Neural progenitor cell (in vitro differentiated cells): Measurements from ENCODE around the gene CFAP69. TPM values are rescaled to one million over a fixed set of nuclear protein-coding genes. Genes with fewer than 3 reads are reported as not detected.

Source experiments
- DNase-seq: peaks from one replicate; pipeline ENCODE4 v3.0.0-alpha.2; 2016; ENCODE audit warnings: low spot score
- H2AFZ ChIP-seq: fragments of 200-600 bp; sonication (generic); replicated peaks from 2 replicates; pipeline ENCODE4 v1.6.1; 2016; ENCODE audit warnings: antibody characterized with exemption
- H3F3A ChIP-seq: fragments of 200-600 bp; sonication (generic); 2 replicates; pipeline ENCODE4 v1.6.1; 2016; ENCODE audit warnings: antibody characterized with exemption, low read depth
- H3K27ac ChIP-seq: fragments of 200-600 bp; sonication (generic); 2 replicates; pipeline ENCODE4 v1.5.1; 2016; ENCODE audit warnings: mild to moderate bottlenecking
- H3K27me3 ChIP-seq: fragments of 200-600 bp; sonication (generic); 2 replicates; pipeline ENCODE4 v1.6.1; 2016; ENCODE audit warnings: mild to moderate bottlenecking, moderate library complexity
- H3K36me3 ChIP-seq: fragments of 200-600 bp; sonication (generic); 2 replicates; pipeline ENCODE4 v1.5.1; 2016
- H3K4me1 ChIP-seq: fragments of 200-600 bp; sonication (generic); 2 replicates; pipeline ENCODE4 v1.6.1; 2016; ENCODE audit warnings: mixed run types
- H3K4me2 ChIP-seq: fragments of 200-600 bp; sonication (generic); 2 replicates; pipeline ENCODE4 v1.6.1; 2016
- H3K4me3 ChIP-seq: fragments of 200-600 bp; sonication (generic); 2 replicates; pipeline ENCODE4 v1.5.1; 2016
- H3K79me2 ChIP-seq: fragments of 200-600 bp; sonication (generic); 2 replicates; pipeline ENCODE4 v1.6.1; 2016; ENCODE audit warnings: low read depth
- H3K9ac ChIP-seq: fragments of 200-600 bp; sonication (generic); 2 replicates; pipeline ENCODE4 v1.6.1; 2016
- H3K9me3 ChIP-seq: fragments of 200-600 bp; sonication (generic); 2 replicates; pipeline ENCODE4 v1.5.1; 2016; ENCODE audit warnings: low read depth
- H4K20me1 ChIP-seq: fragments of 200-600 bp; sonication (generic); 2 replicates; pipeline ENCODE4 v1.6.1; 2016; ENCODE audit warnings: low read depth
- H3K27ac Mint-ChIP-seq: 3 replicates; pipeline ENCODE4 v1.8.0; 2021; ENCODE audit warnings: mixed read lengths
- H3K27me3 Mint-ChIP-seq: 2 replicates; pipeline ENCODE4 v1.8.0; 2022; ENCODE audit warnings: low read depth, mild to moderate bottlenecking, inconsistent platforms, moderate library complexity, mixed read lengths; ENCODE audit not compliant: insufficient read depth
- H3K36me3 Mint-ChIP-seq: 3 replicates; pipeline ENCODE4 v1.8.0; 2021; ENCODE audit warnings: mixed read lengths
- H3K4me1 Mint-ChIP-seq: 3 replicates; pipeline ENCODE4 v1.8.0; 2021; ENCODE audit warnings: mixed read lengths
- H3K4me3 Mint-ChIP-seq: 3 replicates; pipeline ENCODE4 v1.8.0; 2021; ENCODE audit warnings: mild to moderate bottlenecking, moderate library complexity, mixed read lengths
- H3K9me3 Mint-ChIP-seq: 3 replicates; pipeline ENCODE4 v1.8.0; 2020; ENCODE audit warnings: mixed read lengths
- CTCF ChIP-seq: fragments of 200-600 bp; sonication (generic); IDR thresholded peaks from 2 replicates; pipeline ENCODE4 v1.5.1; 2017; ENCODE audit warnings: antibody characterized with exemption, mild to moderate bottlenecking
- EZH2 ChIP-seq: fragments of 200-600 bp; sonication (generic); IDR thresholded peaks from 2 replicates; pipeline ENCODE4 v1.6.1; 2017; ENCODE audit warnings: antibody characterized with exemption, mild to moderate bottlenecking, moderate library complexity
- EZH2phosphoT487 ChIP-seq: fragments of 200-600 bp; sonication (generic); IDR thresholded peaks from 2 replicates; pipeline ENCODE4 v1.6.1; 2017; ENCODE audit warnings: antibody characterized with exemption
- total RNA-seq: library from RNA; depleted of rRNA; stranded (reverse); fragments of >200 nt; gene quantifications from 2 replicates; pipeline ENCODE4 v1.2.3, GENCODE V29; 2015; ENCODE audit warnings: low replicate concordance

The CFAP69 gene
- total RNA-seq, 1 donor from 2014 or later = 4.8 TPM

DNA sequence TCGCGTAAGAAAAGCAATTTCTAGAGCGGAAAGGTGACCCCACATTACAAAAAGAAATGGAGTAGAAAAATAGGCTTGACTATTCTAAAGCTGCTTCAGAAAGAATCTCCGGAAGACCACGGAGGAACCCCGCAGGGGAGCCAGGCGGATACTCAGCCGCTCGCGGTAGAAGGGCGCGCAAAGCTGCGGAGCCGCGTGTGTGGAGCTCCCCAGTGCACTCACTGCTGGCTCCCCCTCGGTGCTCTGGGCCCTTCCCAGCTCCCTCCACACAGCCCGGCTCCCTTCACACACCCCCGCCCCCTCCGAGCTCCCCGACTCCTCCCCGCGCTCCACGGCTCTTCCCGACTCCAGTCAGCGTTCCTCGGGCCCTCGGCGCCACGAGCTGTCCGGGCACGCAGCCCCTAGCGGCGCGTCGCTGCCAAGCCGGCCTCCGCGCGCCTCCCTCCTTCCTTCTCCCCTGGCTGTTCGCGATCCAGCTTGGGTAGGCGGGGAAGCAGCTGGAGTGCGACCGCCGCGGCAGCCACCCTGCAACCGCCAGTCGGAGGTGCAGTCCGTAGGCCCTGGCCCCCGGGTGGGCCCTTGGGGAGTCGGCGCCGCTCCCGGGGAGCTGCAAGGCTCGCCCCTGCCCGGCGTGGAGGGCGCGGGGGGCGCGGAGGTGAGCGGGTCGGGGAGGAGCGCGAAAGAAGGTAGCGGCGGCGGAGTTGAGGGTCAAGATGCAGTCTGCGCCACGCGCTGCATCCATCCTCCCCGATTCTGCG is 33.4 kb upstream of the CFAP69 start, which contains the start of gene STEAP2:
Gene STEAP2, plus strand, starts transcription at position 350 of the 758 bp plus-strand sequence. CDS start 13,343 bp downstream, outside the sequence.
- peak; percentile 70 for TF ChIP-seq CTCF
- peak; percentile 38 for TF ChIP-seq EZH2
- peak; percentile 4 for TF ChIP-seq EZH2phosphoT487
- Histone ChIP-seq H3K79me2 (peaks cover 9% of the 10 kb centered on the region), H3K4me2 (peak within 1 kb of the TSS; percentile 81), H3K36me3 (no peaks in the 10 kb centered on the region), H3K9me3 (no peaks in the 10 kb centered on the region), H3K4me3 (peak within 1 kb of the TSS; percentile 79), H3K9ac (peak within 1 kb of the TSS; percentile 13), H2AFZ (peak within 1 kb of the TSS; percentile 89), H3K27ac (no peak within 1 kb of the TSS), H3K27me3 (peaks cover 20% of the 10 kb centered on the region), H3F3A (peaks cover 4% of the 10 kb centered on the region), H3K4me1 (peaks cover 20% of the 10 kb centered on the region), H4K20me1 (no peaks in the 10 kb centered on the region)
- peak within 1 kb of the TSS; percentile 86 for H3K4me3 Mint-ChIP-seq
- H3K4me1 Mint-ChIP-seq = peaks cover 12% of the 10 kb centered on the region
- H3K36me3 Mint-ChIP-seq = no peaks in the 10 kb centered on the region
- H3K9me3 Mint-ChIP-seq = no peaks in the 10 kb centered on the region
- peak within 1 kb of the TSS; percentile 67 for H3K27ac Mint-ChIP-seq
- peaks cover 3% of the 10 kb centered on the region for H3K27me3 Mint-ChIP-seq
- peak; percentile 93 for DNase-seq

- Histone ChIP-seq H4K20me1 (no peaks in the 10 kb centered on the region), H3K9me3 (no peaks in the 10 kb centered on the region), H3K27ac (no peak overlapping the region), H3K4me3 (peak overlapping the region; percentile 79), H3K4me1 (peaks cover 20% of the 10 kb centered on the region), H3K4me2 (peak overlapping the region; percentile 81), H3K9ac (peak overlapping the region; percentile 13), H3K79me2 (peaks cover 9% of the 10 kb centered on the region), H3K36me3 (no peaks in the 10 kb centered on the region), H3K27me3 (peaks cover 20% of the 10 kb centered on the region), H2AFZ (peak overlapping the region; percentile 89), H3F3A (peaks cover 4% of the 10 kb centered on the region)
- TF ChIP-seq CTCF (no peak), EZH2 (no peak), EZH2phosphoT487 (no peak)
- no peak for DNase-seq
- H3K36me3 Mint-ChIP-seq = no peaks in the 10 kb centered on the region
- no peak overlapping the region for H3K27ac Mint-ChIP-seq
- no peaks in the 10 kb centered on the region for H3K9me3 Mint-ChIP-seq
- peak overlapping the region; percentile 86 for H3K4me3 Mint-ChIP-seq
- peaks cover 3% of the 10 kb centered on the region for H3K27me3 Mint-ChIP-seq
- peaks cover 12% of the 10 kb centered on the region for H3K4me1 Mint-ChIP-seq
Observed at GRCh38 chr7:90212149-90212495, 32.9 kb upstream of the CFAP69 start.

- H3K36me3 Mint-ChIP-seq = no peaks in the 10 kb centered on the region
- no peak overlapping the region for H3K4me3 Mint-ChIP-seq
- DNase-seq = no peak
- no peak overlapping the region for H3K27ac ChIP-seq
- H3K27ac Mint-ChIP-seq = no peak overlapping the region
- no peaks in the 10 kb centered on the region for H3K9me3 Mint-ChIP-seq
- no peaks in the 10 kb centered on the region for H4K20me1 ChIP-seq
- peaks cover 20% of the 10 kb centered on the region for H3K4me1 ChIP-seq
- H2AFZ ChIP-seq = no peak overlapping the region
- H3K9ac ChIP-seq = no peak overlapping the region
- H3K4me1 Mint-ChIP-seq = peaks cover 12% of the 10 kb centered on the region
- TF ChIP-seq CTCF = no peak
- no peak for TF ChIP-seq EZH2
- no peak for TF ChIP-seq EZH2phosphoT487
- H3K27me3 Mint-ChIP-seq = peaks cover 3% of the 10 kb centered on the region
- H3K79me2 ChIP-seq = peaks cover 15% of the 10 kb centered on the region
- no peaks in the 10 kb centered on the region for H3K36me3 ChIP-seq
- no peaks in the 10 kb centered on the region for H3K9me3 ChIP-seq
- peaks cover 20% of the 10 kb centered on the region for H3K27me3 ChIP-seq
- H3K4me2 ChIP-seq = peak overlapping the region; percentile 81
- no peak overlapping the region for H3K4me3 ChIP-seq
- peaks cover 4% of the 10 kb centered on the region for H3F3A ChIP-seq
Observed at GRCh38 chr7:90213521-90213920, 31.5 kb upstream of the CFAP69 start.
